DMS53 treated with DMSO at 0.1 percent for 48 hours (cell line): Measurements from ENCODE around the gene MARVELD1.
A peak's percentile ranks its signal among the peaks of the same experiment; 100 is the strongest.
"Not testable (repeated sequence)": the region's sequence is repeated elsewhere in the genome, so short reads cannot be mapped to it uniquely, and the experiment has no call there.

Experiments
- DNase-seq: peaks from one replicate; lab custom pipeline; 2025; ENCODE audit not compliant: unreplicated experiment; lab: John Stamatoyannopoulos, UW

Gene MARVELD1

DNA sequence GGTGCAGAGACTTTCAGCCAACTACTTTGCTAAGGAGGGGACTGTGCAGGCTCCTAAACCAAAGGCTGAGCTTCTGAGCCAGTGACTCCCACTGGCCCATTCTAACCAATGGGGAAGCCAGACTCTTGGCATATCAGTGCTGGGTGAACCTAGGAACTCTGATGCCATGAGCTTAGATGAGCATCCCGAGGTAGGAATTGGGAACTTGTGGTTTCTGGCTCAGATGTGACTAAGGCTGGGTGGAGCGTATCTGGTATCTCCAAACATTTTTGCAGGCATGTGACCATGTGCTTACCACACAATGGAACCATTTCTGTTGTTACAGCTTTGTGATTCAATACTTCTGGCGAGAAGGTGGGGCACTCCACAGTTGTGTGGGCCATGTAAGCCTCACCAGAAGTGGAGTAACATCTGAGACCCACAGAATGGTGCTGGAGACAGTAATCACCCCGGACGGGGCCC, 23.9 kb upstream of the MARVELD1 start:
- no peak for DNase-seq

DNA sequence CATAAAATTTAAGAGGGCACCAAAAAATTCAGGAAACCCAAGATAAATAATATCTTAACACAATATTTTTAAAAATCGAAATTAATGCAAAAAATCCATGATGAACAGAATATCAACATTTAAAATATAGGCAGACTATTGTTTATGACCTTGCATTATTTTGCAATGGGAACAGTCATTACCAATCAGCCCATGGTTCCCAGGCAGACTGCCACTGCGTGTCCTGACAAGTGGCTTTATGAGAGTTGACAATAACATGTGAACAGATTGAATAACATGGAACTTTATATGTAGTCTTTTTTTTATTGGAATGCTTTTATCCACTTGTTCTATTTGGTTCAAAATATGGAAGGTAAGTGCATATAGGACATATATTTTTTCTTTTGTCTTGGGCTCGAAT, 23.4 kb upstream of the MARVELD1 start:
- no peak for DNase-seq

DNA sequence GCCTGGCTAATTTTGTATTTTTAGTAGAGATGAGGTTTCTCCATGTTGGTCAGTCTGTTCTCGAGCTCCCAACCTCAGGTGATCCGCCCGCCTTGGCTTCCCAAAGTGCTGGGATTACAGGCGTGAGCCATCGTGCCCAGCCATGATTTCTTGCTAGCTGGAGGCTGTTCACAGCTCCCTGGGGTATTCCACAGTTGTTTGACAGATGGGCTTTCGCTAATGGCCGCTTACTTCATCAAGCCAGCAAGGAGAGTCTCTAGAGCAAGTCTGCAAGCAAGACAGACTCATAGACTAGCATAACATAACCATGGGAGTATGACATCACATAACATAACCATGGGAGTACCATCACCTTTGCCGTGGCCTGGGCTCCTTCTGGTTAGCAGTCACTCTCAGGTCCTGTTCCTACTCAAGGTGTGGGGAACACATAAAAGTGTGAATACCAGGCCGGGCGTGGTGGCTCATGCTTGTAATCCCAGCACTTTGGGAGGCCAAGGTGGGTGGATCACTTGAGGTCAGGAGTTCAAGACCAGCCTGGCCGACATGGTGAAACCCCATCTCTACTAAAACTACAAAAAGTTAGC, 15.4 kb upstream of the MARVELD1 start:
- not testable (repeated sequence) for DNase-seq

DNA sequence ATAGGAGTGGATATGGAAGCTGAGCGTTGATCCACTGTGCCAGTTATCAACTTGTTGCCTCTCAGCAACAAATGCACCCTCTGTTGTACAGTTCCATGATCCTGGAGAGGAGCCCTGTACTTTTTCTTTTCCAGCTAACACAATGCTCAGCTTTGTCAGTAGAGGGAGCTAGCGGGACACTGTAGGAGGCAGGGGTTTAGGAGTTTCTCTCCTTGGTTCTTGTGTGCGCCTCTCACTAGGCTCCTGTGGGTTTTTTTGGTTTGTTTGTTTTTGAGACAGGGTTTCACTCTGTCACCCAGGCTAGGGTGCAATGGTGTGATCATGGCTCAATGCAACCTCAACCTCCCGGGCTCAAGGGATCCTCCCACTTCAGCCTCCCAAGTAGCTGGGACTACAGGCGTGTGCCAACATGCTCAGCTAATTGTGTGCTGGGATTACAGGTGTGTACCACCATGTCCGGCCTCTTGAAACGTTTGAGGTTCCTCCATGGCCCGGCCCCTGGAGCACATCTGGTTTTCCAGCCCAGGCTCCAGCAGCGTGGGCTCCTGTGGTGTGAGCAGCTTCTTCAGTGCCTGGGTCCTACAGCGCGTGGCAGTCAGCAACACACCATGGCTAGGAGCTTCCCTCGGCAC, 12.0 kb upstream of the MARVELD1 start:
- DNase-seq: peak; percentile 90

DNA sequence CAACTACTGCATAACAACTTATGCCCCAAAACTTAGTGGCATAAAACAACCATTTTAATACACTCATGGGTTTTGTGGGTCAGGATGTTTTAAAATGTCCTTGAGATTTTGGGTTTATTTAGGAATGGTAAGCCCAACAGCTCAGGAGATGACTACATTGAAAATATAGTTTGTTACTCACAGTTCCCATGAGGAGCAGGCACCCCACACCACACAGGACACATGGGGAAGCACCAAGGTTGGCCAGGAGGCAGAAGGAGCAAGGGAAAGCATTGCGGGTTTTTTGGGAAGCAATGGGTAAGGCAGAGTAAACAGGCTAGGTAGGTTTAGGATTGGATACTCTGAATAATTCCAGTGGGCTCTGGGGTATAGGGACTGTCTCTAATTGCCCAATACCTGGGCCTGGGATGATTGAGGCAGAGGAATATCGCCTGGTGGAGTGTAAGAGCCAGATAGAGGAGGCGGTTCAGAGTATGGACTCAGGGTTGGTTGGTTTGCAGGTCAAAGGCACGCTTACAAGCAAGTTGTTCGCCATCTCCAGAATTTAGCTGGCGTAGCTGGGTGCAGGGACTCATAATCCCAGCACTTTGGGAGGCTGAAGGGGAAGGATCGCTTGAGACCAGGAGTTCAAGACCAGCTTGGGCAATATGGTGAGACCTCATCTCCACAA, 10.0 kb upstream of the MARVELD1 start:
- DNase-seq: no peak

DNA sequence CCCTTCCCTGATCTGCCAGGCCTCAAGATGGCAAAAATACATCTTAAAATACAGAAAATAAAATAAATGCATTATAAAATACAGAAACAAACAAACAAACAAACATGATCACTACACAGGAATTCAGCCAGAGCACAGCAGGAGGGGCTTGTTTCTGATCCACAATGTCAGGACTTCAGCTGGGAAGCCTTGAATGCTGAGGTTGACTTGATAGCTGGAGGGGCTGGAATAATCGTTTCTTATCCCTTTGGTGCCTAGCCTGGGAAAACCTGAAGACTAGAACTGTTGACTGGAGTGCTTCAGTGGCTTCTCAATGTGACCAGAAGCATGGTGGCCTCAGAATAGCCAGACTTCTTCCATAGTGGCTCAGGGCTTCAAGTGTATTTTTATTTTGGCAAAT, 9.2 kb upstream of the MARVELD1 start:
- no peak for DNase-seq

DNA sequence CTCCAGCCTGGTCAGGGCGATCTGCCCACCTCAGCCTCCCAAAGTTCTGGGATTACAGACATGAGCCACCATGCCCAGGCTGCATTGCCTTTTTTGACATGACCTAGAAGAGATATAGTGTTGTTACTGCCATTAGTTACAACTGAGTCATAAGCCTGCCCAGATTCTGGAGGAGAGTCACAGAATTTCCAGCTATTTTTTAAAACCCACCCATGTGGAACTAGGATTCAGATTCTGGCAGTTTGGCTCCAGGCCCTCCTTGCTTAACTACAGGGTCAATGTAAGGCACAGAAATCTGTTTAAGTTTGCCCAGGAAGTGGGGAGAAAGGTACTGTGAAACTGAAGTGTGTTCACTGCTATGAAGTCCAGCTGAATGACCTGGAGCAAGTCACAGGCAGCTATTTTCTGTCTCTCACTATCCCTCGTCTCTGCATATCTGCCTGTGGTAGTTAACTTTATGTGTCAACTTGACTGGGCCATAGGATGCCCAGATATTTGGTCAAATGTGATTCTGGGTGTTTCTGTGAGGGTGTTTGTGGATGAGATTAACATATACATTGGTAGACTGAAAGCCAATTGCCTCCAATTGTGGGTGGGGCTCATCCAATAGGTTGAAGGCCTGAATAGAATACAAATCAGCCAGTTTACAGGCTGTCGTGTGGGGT, 8.4 kb upstream of the MARVELD1 start:
- no peak for DNase-seq

DNA sequence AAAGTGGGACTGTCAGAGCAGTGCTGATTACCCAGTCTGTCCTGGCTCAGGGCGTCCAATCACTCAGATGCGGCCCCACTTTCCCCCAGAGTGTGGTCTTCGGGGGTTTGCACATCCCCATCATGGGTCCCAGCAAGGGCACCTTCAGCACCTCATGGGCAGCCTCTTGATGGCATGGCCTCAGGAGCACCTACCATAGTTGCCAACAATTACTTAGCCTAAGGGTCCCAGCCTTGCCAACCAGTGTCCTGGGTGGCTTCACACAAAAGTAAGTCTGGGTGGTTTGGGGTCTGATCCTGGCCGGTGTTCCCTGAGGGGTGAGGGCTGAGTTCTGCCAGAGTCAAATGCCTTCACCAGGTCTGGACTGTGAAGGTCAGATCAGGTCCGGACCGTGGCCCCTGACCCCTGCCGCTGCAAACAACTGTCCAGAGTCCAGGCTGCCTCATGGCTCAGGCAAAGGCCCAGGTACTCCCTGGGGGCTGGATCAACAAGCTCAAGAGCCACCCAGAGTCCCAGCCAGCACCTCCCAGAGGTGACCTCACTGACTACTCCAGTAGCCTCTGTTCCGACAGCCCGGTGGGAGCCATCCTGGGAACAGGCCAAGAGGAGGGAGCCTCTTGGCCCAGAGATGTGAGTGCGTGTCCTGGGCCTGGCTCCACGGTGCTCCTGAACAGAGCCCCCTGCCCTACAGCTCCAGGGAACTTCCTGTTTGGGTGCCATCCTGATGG, 6.2 kb upstream of the MARVELD1 start:
- DNase-seq: no peak

DNA sequence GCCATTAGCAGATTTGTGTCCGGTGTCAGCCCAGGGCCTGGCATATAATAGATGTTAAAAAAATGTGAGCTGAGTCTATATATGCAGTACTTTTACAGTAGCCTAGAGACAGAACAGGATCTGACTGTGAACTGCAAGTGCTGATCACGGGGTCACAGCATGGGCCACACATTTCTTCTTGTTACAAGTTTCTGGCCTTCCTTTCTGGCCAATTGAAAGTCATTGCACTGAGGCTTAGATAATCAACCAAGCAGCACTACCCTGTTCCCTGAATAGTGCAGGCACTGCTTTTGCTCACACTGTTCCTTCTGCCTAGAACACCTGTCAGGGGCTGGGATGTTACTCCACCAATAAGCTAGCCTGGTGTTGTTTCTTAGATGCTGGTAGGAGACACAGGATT, 5.4 kb upstream of the MARVELD1 start:
- DNase-seq: no peak

DNA sequence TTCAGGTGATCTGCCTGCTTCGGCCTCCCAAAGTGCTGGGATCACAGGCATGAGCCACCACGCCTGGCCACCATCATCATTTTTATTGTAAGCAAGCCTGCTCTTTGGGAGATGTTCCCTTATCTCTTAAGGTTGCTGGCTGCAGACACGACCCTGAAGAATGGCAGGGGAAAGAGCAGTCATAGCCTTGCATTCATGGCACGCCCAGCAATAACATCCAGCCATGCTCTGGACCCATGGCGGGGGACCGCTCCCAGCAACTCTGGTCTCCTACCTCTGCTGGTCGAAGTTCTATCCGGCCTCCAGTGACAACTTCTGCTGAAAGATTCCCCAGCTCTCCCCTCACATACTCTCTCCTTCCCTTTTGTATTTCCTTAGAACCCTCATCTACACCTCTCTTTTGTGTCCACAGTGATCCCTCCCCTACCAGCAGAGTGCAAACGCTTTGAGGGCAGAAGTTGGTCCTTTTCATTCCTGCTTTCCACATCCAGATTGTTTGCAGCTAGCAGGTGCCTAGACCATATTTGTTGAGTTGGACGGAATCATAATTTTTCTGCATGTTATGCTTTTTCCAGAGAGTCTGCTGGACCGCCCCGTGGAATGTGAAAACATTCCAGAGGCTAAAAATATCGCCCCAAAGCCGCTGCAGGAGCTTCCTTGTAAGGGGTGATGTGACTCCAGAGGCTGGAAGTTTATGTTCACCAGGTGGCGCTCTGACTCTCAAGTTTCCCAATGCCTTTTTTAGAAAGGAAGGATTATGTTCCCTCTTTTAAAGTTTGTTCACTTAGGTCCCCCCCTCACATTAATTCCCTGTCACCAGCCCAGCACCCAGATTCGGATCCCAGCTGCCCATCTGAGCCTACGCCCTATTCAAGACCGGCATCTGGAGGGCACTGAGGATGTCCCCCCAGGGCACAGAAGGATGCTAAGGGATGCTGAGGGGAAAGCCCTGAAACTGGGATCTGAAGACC, 4.3 kb upstream of the MARVELD1 start:
- DNase-seq: peak; percentile 81

DNA sequence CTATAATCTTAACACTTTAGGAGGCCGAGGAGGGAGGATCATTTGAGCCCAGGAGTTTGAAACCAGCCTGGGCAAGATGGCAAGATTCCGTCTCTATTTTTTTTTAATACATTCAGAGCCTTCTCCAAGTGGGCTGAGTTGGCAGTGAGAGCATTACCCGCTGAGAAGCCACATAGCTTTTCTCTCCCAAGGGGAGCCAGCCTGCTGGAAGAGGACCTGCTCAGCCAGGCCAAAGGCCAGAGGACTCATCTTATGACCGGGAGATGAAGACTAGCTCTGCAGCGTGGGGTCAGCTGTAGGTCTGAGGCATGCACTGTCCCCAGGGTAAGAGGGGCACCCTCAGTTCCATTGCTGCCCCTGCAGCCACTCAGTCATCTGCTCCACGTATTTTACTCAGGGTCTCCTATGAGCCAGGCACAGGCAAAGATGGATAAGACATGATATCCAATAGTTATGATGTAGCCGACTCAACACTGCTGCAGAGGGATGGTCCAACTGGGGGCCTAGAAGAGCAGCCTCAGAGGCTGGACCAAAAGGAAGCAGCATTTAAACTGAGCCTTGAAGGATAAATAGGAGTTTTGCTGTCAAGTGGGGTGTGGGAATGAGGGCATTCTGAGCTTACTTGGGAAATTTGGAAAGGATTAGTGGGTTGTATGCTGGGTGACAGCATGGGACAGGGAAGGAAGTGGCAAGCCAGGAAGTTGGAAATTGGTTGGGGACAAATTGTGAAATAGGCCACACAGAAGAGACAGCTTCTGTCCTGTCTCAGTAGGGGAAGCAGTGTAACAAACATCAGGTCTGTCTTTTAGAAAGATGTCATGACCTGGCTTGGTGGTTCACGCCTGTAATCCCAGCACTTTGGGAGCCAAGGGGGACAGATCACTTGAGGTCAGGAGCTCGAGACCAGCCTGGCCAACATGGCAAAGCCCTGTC, 1.6 kb upstream of the MARVELD1 start:
- no peak for DNase-seq

DNA sequence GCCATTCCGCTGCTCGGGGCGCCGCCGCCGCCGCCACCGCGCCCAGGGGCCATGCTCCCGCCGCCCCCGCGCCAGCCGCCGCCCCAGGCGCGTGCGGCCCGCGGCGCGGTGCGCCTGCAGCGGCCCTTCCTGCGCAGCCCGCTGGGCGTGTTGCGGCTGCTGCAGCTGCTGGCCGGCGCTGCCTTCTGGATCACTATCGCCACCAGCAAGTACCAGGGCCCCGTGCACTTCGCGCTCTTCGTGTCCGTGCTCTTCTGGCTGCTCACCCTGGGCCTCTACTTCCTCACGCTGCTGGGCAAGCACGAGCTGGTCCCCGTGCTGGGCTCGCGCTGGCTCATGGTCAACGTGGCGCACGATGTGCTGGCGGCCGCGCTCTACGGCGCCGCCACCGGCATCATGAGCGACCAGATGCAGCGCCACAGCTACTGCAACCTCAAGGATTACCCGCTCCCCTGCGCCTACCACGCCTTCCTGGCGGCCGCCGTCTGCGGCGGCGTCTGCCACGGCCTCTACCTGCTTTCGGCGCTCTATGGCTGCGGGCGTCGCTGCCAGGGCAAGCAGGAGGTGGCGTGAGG, 383 bp downstream of the MARVELD1 start:
- peak; percentile 80 for DNase-seq

DNA sequence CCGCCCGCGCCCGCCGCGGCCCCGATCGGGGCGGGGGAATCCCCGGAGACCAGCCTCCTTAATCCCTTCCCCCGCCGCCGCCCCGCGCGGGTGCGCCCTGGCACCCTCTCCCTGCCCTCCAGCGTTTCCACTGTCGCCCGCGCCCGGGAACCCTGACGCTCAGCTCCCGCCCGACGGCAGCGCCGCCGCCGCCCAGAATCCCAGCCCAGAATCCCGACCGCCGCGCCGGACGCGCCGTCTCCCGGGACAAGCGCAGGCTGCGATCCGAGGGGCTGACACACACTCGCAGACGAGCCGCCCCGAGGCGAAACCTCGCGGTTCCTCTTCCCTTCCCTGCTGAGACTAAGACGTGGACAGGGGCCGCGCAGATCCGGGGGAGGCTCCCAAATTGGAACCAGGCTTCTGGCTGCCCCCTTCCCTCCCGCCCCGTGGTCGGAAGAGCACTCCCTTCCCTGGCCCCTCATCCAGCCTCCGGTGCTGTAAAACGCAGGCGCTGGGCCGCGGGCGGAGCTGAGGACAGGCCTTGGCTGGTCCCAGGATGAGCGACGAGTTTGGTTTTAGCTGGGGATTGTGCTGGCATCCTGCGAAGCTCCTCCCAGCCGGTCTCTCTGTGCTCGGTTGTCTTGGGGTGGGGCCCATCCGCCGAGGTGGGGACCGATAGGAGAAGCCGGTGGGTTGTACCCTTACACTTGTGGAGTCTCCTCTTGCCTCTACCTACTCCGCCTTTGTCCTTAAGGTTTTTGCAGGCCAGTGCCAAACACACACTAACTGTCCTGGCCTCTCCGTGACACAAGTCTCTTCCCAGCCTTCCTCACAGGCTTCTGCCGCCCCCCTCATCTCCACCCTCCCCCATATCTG, 1.1 kb downstream of the MARVELD1 start:
- DNase-seq: peak; percentile 15

DNA sequence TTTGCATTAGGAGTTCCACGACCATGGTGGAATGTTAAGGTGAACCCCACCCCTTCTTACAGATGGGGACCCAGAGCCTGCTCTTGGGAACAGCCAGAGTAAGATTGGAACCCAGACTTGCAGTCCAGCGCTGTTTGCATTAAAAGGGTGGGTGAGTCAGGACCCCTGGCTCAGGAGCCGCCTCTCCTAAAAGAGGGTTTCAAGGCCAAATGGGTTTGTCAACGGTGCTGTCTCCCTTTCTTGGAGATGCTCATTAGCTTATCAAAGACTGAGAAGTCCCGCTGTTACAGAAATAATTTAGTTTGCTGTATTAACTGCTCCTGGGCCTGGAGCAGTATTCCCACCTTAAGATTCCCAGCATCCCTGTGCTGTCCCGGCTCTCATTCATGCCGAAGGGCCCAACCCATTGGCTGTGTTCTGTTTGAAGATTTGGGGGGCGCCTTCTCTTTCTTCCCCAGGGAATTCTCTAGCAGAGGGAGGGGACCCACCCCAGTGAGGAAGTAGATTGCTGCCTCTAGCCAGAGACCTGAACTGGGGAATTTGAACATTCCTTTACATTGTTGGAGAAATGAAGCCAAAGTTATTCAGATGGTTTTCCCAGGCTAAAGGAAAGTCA, 1.8 kb downstream of the MARVELD1 start:
- DNase-seq: no peak

DNA sequence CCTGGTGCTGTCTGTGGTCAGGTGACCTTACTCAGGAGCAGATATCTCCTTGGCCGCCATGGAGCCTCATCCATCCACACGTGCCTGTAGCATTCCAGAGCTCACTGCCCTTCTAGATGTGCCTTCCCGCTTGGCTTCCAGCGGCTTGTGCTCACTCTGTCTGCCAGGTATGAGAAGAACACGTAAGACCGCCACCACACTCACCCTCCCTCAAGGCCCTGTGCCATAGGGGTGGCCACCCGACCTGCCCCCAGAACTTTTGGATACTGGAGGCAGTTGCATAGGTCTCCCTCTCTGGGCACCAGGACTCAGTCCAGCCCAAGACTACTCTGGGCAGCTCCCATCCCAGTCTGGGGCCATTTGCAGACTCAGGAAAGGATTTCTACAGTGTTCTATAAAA, 4.1 kb downstream of the MARVELD1 start:
- no peak for DNase-seq

DNA sequence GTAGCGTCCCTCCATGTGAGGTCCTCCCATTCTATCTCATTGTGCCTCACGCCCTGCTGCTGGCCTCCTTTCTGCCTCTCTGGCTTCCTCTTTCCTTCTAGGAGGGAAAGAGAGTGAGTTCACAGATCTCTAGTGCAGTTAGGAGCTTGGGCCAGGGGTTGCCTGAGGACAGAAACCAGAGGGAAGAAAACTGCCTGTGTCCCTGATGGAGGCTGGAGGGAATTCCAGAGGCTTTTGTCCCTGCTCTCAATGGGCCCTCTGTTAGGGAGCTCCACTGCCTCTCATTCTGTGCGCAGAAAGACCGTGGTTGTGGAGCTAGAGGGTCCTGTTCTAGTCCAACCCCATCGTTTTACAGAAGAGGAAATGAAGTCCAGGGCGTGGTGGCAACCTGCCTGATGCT, 4.6 kb downstream of the MARVELD1 start:
- DNase-seq: no peak

DNA sequence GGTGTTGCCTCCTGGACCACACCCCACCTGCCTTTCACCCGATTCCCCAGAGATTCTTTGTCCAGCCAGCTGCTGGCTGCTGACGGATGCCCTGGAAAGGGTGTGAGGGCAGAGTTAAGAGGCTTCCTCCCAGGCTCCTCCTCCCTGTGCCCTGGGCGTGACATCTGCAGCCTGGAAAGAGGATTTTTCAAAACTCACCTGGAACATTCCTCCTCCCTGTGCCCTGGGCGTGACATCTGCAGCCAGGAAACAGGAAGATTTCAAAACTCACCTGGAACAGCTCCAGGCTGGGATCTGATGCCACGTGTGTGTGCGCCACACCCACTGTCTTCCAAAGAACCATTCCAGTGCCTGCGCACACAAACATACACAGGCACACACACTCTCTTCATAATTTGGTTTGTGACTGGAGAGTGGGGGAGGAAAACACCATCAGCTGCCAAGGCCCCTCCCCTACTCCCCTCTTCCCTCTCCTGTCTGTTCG, 5.2 kb downstream of the MARVELD1 start:
- DNase-seq: peak; percentile 95
